B cell (primary cell): ENCODE measurements around the gene TAS2R41. TPM values are rescaled to one million over a fixed set of nuclear protein-coding genes. Genes with fewer than 3 reads are reported as not detected.

ENCODE experiments used
- ATAC-seq: fragments of 200-7000 bp; cut with Tn5 transposase; one replicate; pipeline ENCODE4 v1.10.0; 2021; ENCODE audit warnings: low read depth, mild to moderate bottlenecking, moderate number of reproducible peaks, moderate library complexity
- CTCF ChIA-PET: fragments of 350-600 bp; sonication (Branson Sonifier 250); formaldehyde crosslinking; loops from one replicate; lab custom pipeline; 2021; ENCODE audit warnings: antibody characterized with exemption, inconsistent platforms; lab: Charles Lee
- POLR2A ChIA-PET: fragments of 350-600 bp; sonication (Branson Sonifier 250); formaldehyde crosslinking; loops from one replicate; lab custom pipeline; 2021; ENCODE audit warnings: antibody characterized with exemption; lab: Charles Lee
- DNase-seq: peaks from one replicate; pipeline ENCODE4 v3.0.0; 2013
- H2AFZ ChIP-seq: 2 replicates; pipeline ENCODE4 v1.6.1; 2012; ENCODE audit warnings: mild to moderate bottlenecking, low read depth, low read length; ENCODE audit not compliant: insufficient read depth, poor library complexity, severe bottlenecking
- H3K27ac ChIP-seq, 2 donors: 1 replicate in 1 of 2; 2 replicates in 1 of 2; pipeline ENCODE4 v1.5.1; 2012 to 2013; ENCODE audit warnings: low read length in 2 of 2, mild to moderate bottlenecking in 2 of 2, moderate library complexity in 1 of 2
- H3K27me3 ChIP-seq, 4 experiments: fragments of 200-600 bp in 1 of 4; sonication (generic) in 1 of 4; replicated peaks in 1 of 4; 1 replicate in 2 of 4; 2 replicates in 2 of 4; pipeline versions ENCODE4 v1.6.1 to v1.7.0; 2013 to 2016; ENCODE audit warnings: low read length in 3 of 4, mild to moderate bottlenecking in 2 of 4, mixed read lengths in 1 of 4, moderate library complexity in 1 of 4; ENCODE audit not compliant: insufficient read depth in 4 of 4, control insufficient read depth in 3 of 4; ENCODE audit errors: control extremely low read depth in 1 of 4
- H3K36me3 ChIP-seq, 2 experiments: replicated peaks in 1 of 2; 1 replicate in 1 of 2; 2 replicates in 1 of 2; pipeline versions ENCODE4 v1.6.1 to v1.7.1; 2013; ENCODE audit warnings: low read length in 1 of 2; ENCODE audit not compliant: insufficient read depth in 2 of 2, control insufficient read depth in 1 of 2; ENCODE audit errors: control extremely low read depth in 1 of 2, extremely low read depth in 1 of 2
- H3K4me1 ChIP-seq, 2 donors: fragments of 200-600 bp in 1 of 2; sonication (generic) in 1 of 2; 1 replicate in 1 of 2; 2 replicates in 1 of 2; pipeline versions ENCODE4 v1.5.1 to v1.6.1; 2013 to 2017; ENCODE audit warnings: low read length in 2 of 2; ENCODE audit not compliant: control insufficient read depth in 2 of 2, insufficient read depth in 2 of 2
- H3K4me2 ChIP-seq: replicated peaks from 2 replicates; pipeline ENCODE3; 2012; ENCODE audit warnings: mild to moderate bottlenecking, low read depth, low read length; ENCODE audit not compliant: poor library complexity, severe bottlenecking
- H3K4me3 ChIP-seq, 5 experiments: fragments of 200-600 bp in 1 of 5; sonication (generic) in 1 of 5; 1 replicate in 3 of 5; 2 replicates in 2 of 5; pipeline versions ENCODE4 v1.5.1 to v1.7.0; 2011 to 2016; ENCODE audit warnings: low read length in 4 of 5, mild to moderate bottlenecking in 4 of 5, low read depth in 2 of 5, control low read depth in 1 of 5, moderate library complexity in 1 of 5; ENCODE audit not compliant: insufficient read depth in 1 of 5; ENCODE audit errors: control extremely low read depth in 1 of 5, extremely low read depth in 1 of 5
- H3K79me2 ChIP-seq: fragments of 200-600 bp; sonication (generic); one replicate; pipeline ENCODE4 v1.6.0; 2016; ENCODE audit warnings: low read length; ENCODE audit not compliant: control insufficient read depth, insufficient read depth
- H3K9ac ChIP-seq: fragments of 200-600 bp; sonication (generic); 2 replicates; pipeline ENCODE4 v1.6.1; 2017; ENCODE audit warnings: mild to moderate bottlenecking, low read length, moderate library complexity
- H3K9me3 ChIP-seq, 3 donors: one replicate each; pipeline versions ENCODE4 v1.6.1 to v1.7.1; 2013; ENCODE audit warnings: low read length in 2 of 3; ENCODE audit not compliant: control insufficient read depth in 2 of 3, insufficient read depth in 1 of 3; ENCODE audit errors: control extremely low read depth in 1 of 3
- H4K20me1 ChIP-seq: 2 replicates; pipeline ENCODE4 v1.6.0; 2012; ENCODE audit warnings: mild to moderate bottlenecking, low read length; ENCODE audit not compliant: insufficient read depth, control insufficient read depth, poor library complexity, severe bottlenecking
- H3K27ac Mint-ChIP-seq: one replicate; pipeline ENCODE4 v1.8.0; 2021; ENCODE audit warnings: mixed read lengths
- H3K27me3 Mint-ChIP-seq: one replicate; pipeline ENCODE4 v1.8.0; 2021; ENCODE audit warnings: mixed read lengths
- H3K4me1 Mint-ChIP-seq: one replicate; pipeline ENCODE4 v1.8.0; 2021; ENCODE audit warnings: mixed read lengths
- H3K4me3 Mint-ChIP-seq: one replicate; pipeline ENCODE4 v1.8.0; 2021; ENCODE audit warnings: mixed read lengths
- H3K9me3 Mint-ChIP-seq: one replicate; pipeline ENCODE4 v1.8.0; 2022; ENCODE audit warnings: mixed read lengths; ENCODE audit not compliant: insufficient read depth
- EZH2 ChIP-seq: IDR thresholded peaks from 2 replicates; pipeline ENCODE4 v1.6.1; 2012; ENCODE audit warnings: borderline replicate concordance, low read depth, mild to moderate bottlenecking, moderate library complexity, low read length; ENCODE audit not compliant: insufficient read depth, poor library complexity, severe bottlenecking
- WGBS: methylation state at CpG from one replicate; pipeline ENCODE4 v1.1.5; 2013; ENCODE audit warnings: missing lambda C conversion rate; ENCODE audit not compliant: insufficient coverage; 5-methylcytosine and 5-hydroxymethylcytosine counted together
- intact Hi-C: fragments of 100-400 bp; cut with micrococcal nuclease; formaldehyde crosslinking; loops from one replicate; pipeline ENCODE4 v1.10.0; 2022
- polyA plus RNA-seq: library from polyadenylated mRNA; depleted of rRNA; stranded (reverse); fragments of >200 nt; gene quantifications from 2 replicates; pipeline ENCODE4 v1.2.3, GENCODE V29; 2012
- total RNA-seq, 2 donors: library from RNA; stranded (reverse); fragments of 120-200 nt in 1 of 2; gene quantifications; 1 replicate in 1 of 2; 2 replicates in 1 of 2; pipeline versions ENCODE4 v1.2.3 to v1.2.4, GENCODE V29; 2013 to 2022
- TF ChIP-seq, protein P1 (sequence below): fragments of 200-600 bp; IDR thresholded peaks from one replicate; pipeline ENCODE4 v1.8.0; 2022; ENCODE audit warnings: antibody characterized with exemption, mild to moderate bottlenecking

TAS2R41 gene
- total and polyA plus RNA-seq, 2 donors (not counting 1 experiment from before 2014, with no cell fraction given): not detected

DNA sequence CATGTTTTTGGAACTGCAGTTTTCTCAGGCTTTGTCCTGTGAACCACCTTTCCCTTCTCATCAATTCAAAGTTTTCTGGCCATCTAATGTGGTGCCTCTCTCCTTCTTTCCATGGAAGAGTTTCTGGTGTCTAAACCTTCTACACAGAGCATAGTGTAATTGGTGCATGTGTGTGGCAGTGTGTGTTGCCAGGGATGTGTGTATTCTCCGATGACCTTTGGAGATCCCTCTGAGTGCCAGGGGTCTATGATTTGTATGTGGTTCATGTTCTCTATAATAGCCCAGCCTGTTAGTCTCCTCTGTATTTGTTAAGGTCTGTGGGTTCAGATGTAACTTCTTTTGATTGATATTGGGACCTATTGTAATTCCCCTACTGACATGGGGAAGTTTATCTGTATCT lies 32.9 kb upstream of the TAS2R41 start:
- Histone ChIP-seq H3K9ac (no peak overlapping the region), H3K27ac (no peak overlapping the region), H3K4me2 (no peak overlapping the region), H2AFZ (no peak overlapping the region), H3K9me3 (no peaks in the 10 kb centered on the region), H3K36me3 (no peaks in the 10 kb centered on the region), H3K4me1 (no peaks in the 10 kb centered on the region), H3K4me3 (no peak overlapping the region), H3K79me2 (no peaks in the 10 kb centered on the region), H3K27me3 (peaks cover 0 to 11% (median 6%) of the 10 kb centered on the region in 4 experiments), H4K20me1 (no peaks in the 10 kb centered on the region)
- Mint-ChIP-seq H3K27ac (no peak overlapping the region), H3K9me3 (no peaks in the 10 kb centered on the region), H3K4me3 (no peak overlapping the region), H3K4me1 (no peaks in the 10 kb centered on the region), H3K27me3 (peaks cover 16% of the 10 kb centered on the region)
- ChIA-PET POLR2A (no interaction called here), CTCF (no interaction called here)
- TF ChIP-seq EZH2: no peak
- TF ChIP-seq, protein P1, sequence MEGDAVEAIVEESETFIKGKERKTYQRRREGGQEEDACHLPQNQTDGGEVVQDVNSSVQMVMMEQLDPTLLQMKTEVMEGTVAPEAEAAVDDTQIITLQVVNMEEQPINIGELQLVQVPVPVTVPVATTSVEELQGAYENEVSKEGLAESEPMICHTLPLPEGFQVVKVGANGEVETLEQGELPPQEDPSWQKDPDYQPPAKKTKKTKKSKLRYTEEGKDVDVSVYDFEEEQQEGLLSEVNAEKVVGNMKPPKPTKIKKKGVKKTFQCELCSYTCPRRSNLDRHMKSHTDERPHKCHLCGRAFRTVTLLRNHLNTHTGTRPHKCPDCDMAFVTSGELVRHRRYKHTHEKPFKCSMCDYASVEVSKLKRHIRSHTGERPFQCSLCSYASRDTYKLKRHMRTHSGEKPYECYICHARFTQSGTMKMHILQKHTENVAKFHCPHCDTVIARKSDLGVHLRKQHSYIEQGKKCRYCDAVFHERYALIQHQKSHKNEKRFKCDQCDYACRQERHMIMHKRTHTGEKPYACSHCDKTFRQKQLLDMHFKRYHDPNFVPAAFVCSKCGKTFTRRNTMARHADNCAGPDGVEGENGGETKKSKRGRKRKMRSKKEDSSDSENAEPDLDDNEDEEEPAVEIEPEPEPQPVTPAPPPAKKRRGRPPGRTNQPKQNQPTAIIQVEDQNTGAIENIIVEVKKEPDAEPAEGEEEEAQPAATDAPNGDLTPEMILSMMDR: no peak
- WGBS: 100% methylated on average over 1 of the region's 1 CpG
- intact Hi-C loops: no loop called here
- no peak for ATAC-seq
- no peak for DNase-seq

DNA sequence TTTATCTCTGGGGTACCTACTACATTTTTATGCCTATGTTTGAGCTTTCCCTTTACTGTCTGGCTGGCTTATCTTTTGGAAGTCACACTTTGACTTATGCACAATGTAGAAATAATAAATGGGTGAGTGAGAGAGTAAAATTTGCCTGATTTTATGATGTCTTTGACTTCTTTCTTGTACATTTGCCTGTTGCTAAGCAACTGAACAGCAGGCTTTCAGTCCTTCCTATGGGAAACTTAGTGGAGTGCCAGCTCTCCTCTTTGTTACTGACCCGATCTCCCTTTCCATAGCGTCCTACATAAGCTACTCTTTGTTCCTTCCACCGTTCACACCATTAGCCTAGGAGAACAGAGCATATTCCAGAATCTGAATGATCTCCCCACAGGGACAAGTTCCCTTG lies 30.2 kb upstream of the TAS2R41 start:
- no peak overlapping the region for H3K4me3 ChIP-seq
- peaks cover 0 to 7% (median 5%) of the 10 kb centered on the region in 4 experiments for H3K27me3 ChIP-seq
- Mint-ChIP-seq H3K4me3 (no peak overlapping the region), H3K4me1 (no peaks in the 10 kb centered on the region), H3K9me3 (no peaks in the 10 kb centered on the region), H3K27me3 (peaks cover 12% of the 10 kb centered on the region), H3K27ac (no peak overlapping the region)
- no peak overlapping the region for H3K27ac ChIP-seq
- no peaks in the 10 kb centered on the region for H3K9me3 ChIP-seq
- H4K20me1 ChIP-seq: no peaks in the 10 kb centered on the region
- TF ChIP-seq EZH2: no peak
- TF ChIP-seq, protein P1: no peak
- H3K4me1 ChIP-seq: no peaks in the 10 kb centered on the region
- H3K79me2 ChIP-seq: no peaks in the 10 kb centered on the region
- no peak overlapping the region for H2AFZ ChIP-seq
- 94% methylated on average over 2 of the region's 3 CpGs for WGBS
- POLR2A ChIA-PET: no interaction called here
- CTCF ChIA-PET: no interaction called here
- no peak overlapping the region for H3K9ac ChIP-seq
- no peak for ATAC-seq
- DNase-seq: no peak
- no peak overlapping the region for H3K4me2 ChIP-seq
- intact Hi-C loops: no loop called here
- no peaks in the 10 kb centered on the region for H3K36me3 ChIP-seq
